H7 (cell line): Measurements from ENCODE around the gene PRPF19. TPM values are rescaled to one million over a fixed set of nuclear protein-coding genes. Genes with fewer than 3 reads are reported as not detected.

Experiments used
- DNase-seq: peaks from one replicate; pipeline ENCODE4 v3.0.0; 2012
- H3K27me3 ChIP-seq: 2 replicates; pipeline ENCODE4 v1.6.0; 2011; ENCODE audit warnings: mild to moderate bottlenecking, low read length; ENCODE audit not compliant: control insufficient read depth, insufficient read depth
- H3K36me3 ChIP-seq: replicated peaks from 2 replicates; pipeline ENCODE4 v1.5.1; 2011; ENCODE audit warnings: low read length; ENCODE audit not compliant: control insufficient read depth, insufficient read depth
- H3K4me3 ChIP-seq: 2 replicates; pipeline ENCODE4 v1.5.1; 2011; ENCODE audit warnings: low read depth, mild to moderate bottlenecking, control low read depth, low read length, moderate library complexity; ENCODE audit not compliant: insufficient read depth
- total RNA-seq: library from RNA; depleted of rRNA; stranded (reverse); fragments of >200 nt; shearing (Covaris generic); gene quantifications from 2 replicates; pipeline ENCODE4 v1.2.3, GENCODE V29; 2014

PRPF19 gene
- total RNA-seq, 1 experiment from 2014 or later, result 123 TPM

GRCh38 chr11:60944490-60945294, 38.3 kb upstream of the PRPF19 start:
- H3K27me3 ChIP-seq, result peaks cover 2% of the 10 kb centered on the region; the same call in 1 of the 2 replicates
- H3K4me3 ChIP-seq, result no peak overlapping the region
- DNase-seq, result peak; percentile 71
- peaks cover 2% of the 10 kb centered on the region; the same call in 1 of the 2 replicates for H3K36me3 ChIP-seq

GRCh38 chr11:60942970-60943565, 36.7 kb upstream of the PRPF19 start:
- no peak for DNase-seq
- Histone ChIP-seq H3K27me3 (no peaks in the 10 kb centered on the region), H3K36me3 (peaks cover 2% of the 10 kb centered on the region; the same call in 1 of the 2 replicates), H3K4me3 (no peak overlapping the region)

GRCh38 chr11:60942219-60942618, 35.8 kb upstream of the PRPF19 start:
- DNase-seq, result peak; percentile 5
- peaks cover 2% of the 10 kb centered on the region; the same call in 1 of the 2 replicates for H3K36me3 ChIP-seq
- no peak overlapping the region for H3K4me3 ChIP-seq
- H3K27me3 ChIP-seq, result no peaks in the 10 kb centered on the region

GRCh38 chr11:60941371-60942119, 35.2 kb upstream of the PRPF19 start:
- Histone ChIP-seq H3K4me3 (no peak overlapping the region), H3K27me3 (no peaks in the 10 kb centered on the region), H3K36me3 (peaks cover 2% of the 10 kb centered on the region; the same call in 1 of the 2 replicates)
- DNase-seq, result peak; percentile 16

GRCh38 chr11:60939855-60940254, 33.5 kb upstream of the PRPF19 start:
- Histone ChIP-seq H3K27me3 (no peaks in the 10 kb centered on the region), H3K36me3 (peaks cover 4% of the 10 kb centered on the region), H3K4me3 (no peak overlapping the region)
- DNase-seq, result no peak

- peaks cover 4% of the 10 kb centered on the region for H3K36me3 ChIP-seq
- H3K27me3 ChIP-seq, result no peaks in the 10 kb centered on the region
- DNase-seq, result peak; percentile 25
- H3K4me3 ChIP-seq, result no peak overlapping the region
These were observed 32.9 kb upstream of the PRPF19 start for GRCh38 chr11:60939301-60939700.

- Histone ChIP-seq H3K27me3 (no peaks in the 10 kb centered on the region), H3K36me3 (peaks cover 4% of the 10 kb centered on the region), H3K4me3 (no peak overlapping the region)
- DNase-seq, result peak; percentile 59
These were observed 32.1 kb upstream of the PRPF19 start for GRCh38 chr11:60938500-60938899.

- Histone ChIP-seq H3K27me3 (no peaks in the 10 kb centered on the region), H3K36me3 (peaks cover 4% of the 10 kb centered on the region), H3K4me3 (no peak overlapping the region)
- DNase-seq, result peak; percentile 51
These were observed 31.4 kb upstream of the PRPF19 start for GRCh38 chr11:60937811-60938210.

- DNase-seq, result peak; percentile 41
- peaks cover 5% of the 10 kb centered on the region for H3K36me3 ChIP-seq
- no peaks in the 10 kb centered on the region for H3K27me3 ChIP-seq
- no peak overlapping the region for H3K4me3 ChIP-seq
These were observed 30.8 kb upstream of the PRPF19 start for GRCh38 chr11:60937144-60937527.

GRCh38 chr11:60936467-60937143, 30.2 kb upstream of the PRPF19 start:
- Histone ChIP-seq H3K4me3 (no peak overlapping the region), H3K27me3 (no peaks in the 10 kb centered on the region), H3K36me3 (peaks cover 6% of the 10 kb centered on the region)
- DNase-seq, result peak; percentile 58

- peaks cover 9% of the 10 kb centered on the region for H3K36me3 ChIP-seq
- H3K27me3 ChIP-seq, result no peaks in the 10 kb centered on the region
- H3K4me3 ChIP-seq, result no peak overlapping the region
- no peak for DNase-seq
These were observed 29.5 kb upstream of the PRPF19 start for GRCh38 chr11:60935676-60936442.

GRCh38 chr11:60934790-60935605, 28.6 kb upstream of the PRPF19 start:
- Histone ChIP-seq H3K27me3 (no peaks in the 10 kb centered on the region), H3K4me3 (no peak overlapping the region), H3K36me3 (peaks cover 12% of the 10 kb centered on the region)
- no peak for DNase-seq

- H3K27me3 ChIP-seq, result no peaks in the 10 kb centered on the region
- no peak overlapping the region for H3K4me3 ChIP-seq
- peaks cover 15% of the 10 kb centered on the region for H3K36me3 ChIP-seq
- peak; percentile 56 for DNase-seq
These were observed 27.9 kb upstream of the PRPF19 start for GRCh38 chr11:60934124-60934789.
